Hematopoietic multipotent progenitor cell (in vitro differentiated cells): Measurements from ENCODE around the gene FAF1. TPM values are rescaled to one million over a fixed set of nuclear protein-coding genes. Genes with fewer than 3 reads are reported as not detected.
"Not testable (repeated sequence)": the region's sequence is repeated elsewhere in the genome, so short reads cannot be mapped to it uniquely, and the experiment has no call there.

Source experiments
- DNase-seq, 3 donors: peaks; one replicate each; pipeline ENCODE4 v3.0.0-alpha.2; 2011 to 2015; ENCODE audit warnings: low read depth in 2 of 3, low spot score in 2 of 3
- total RNA-seq: library from RNA; depleted of rRNA; stranded (reverse); fragments of >200 nt; gene quantifications from one replicate; pipeline ENCODE4 v1.2.3, GENCODE V29; 2012

FAF1 gene
- total RNA-seq, 1 donor, result 14.0 TPM

GRCh38 chr1:50808296-50808695 is 151.8 kb downstream of the FAF1 start:
- DNase-seq, result no peak

- peak in 1 of 3 donors; percentile 47 for DNase-seq
Observed at GRCh38 chr1:50796272-50796671, 163.8 kb downstream of the FAF1 start.

GRCh38 chr1:50793521-50793920 is 166.5 kb downstream of the FAF1 start:
- no peak for DNase-seq

GRCh38 chr1:50787266-50787665 is 172.8 kb downstream of the FAF1 start:
- DNase-seq, result no peak

GRCh38 chr1:50783286-50783685 is 176.8 kb downstream of the FAF1 start:
- no peak for DNase-seq

GRCh38 chr1:50780797-50781196 is 179.3 kb downstream of the FAF1 start:
- no peak for DNase-seq

GRCh38 chr1:50779801-50780200 is 180.3 kb downstream of the FAF1 start:
- DNase-seq, result peak in 1 of 3 donors; percentile 40

- no peak for DNase-seq
Observed at GRCh38 chr1:50775740-50776139, 184.3 kb downstream of the FAF1 start.

- DNase-seq, result peak; percentile 10 to 76 (median 33)
Observed at GRCh38 chr1:50774759-50775351, 185.2 kb downstream of the FAF1 start.

- DNase-seq, result no peak
Observed at GRCh38 chr1:50766688-50767087, 193.4 kb downstream of the FAF1 start.

GRCh38 chr1:50756543-50756942 is 203.5 kb downstream of the FAF1 start:
- not testable (repeated sequence) for DNase-seq

GRCh38 chr1:50754764-50755163 is 205.3 kb downstream of the FAF1 start:
- DNase-seq, result not testable (repeated sequence)

GRCh38 chr1:50750021-50750619 is 209.9 kb downstream of the FAF1 start:
- DNase-seq, result peak in 2 of 3 donors; percentile 9 to 36

GRCh38 chr1:50747394-50747793 is 212.7 kb downstream of the FAF1 start:
- DNase-seq, result no peak

GRCh38 chr1:50742523-50742922 is 217.5 kb downstream of the FAF1 start:
- no peak for DNase-seq

- no peak for DNase-seq
Observed at GRCh38 chr1:50739125-50739524, 220.9 kb downstream of the FAF1 start.

- peak in 2 of 3 donors; percentile 9 to 53 for DNase-seq
Observed at GRCh38 chr1:50735443-50735842, 224.6 kb downstream of the FAF1 start.

GRCh38 chr1:50727578-50727977 is 232.5 kb downstream of the FAF1 start:
- DNase-seq, result not testable (repeated sequence)

GRCh38 chr1:50724626-50725286 is 235.3 kb downstream of the FAF1 start:
- DNase-seq, result peak in 1 of 3 donors; percentile 21

- DNase-seq, result no peak
Observed at GRCh38 chr1:50720457-50721053, 239.5 kb downstream of the FAF1 start.

- no peak for DNase-seq
Observed at GRCh38 chr1:50719126-50719525, 240.9 kb downstream of the FAF1 start.

- no peak for DNase-seq
Observed at GRCh38 chr1:50717327-50717726, 242.7 kb downstream of the FAF1 start.
